Tibial artery (tissue), 4 donors: ENCODE results near the gene MTG2.

ENCODE experiments used
- DNase-seq, 2 donors: peaks; one replicate each; pipeline ENCODE4 v3.0.0-alpha.2; 2019
- H3K27ac ChIP-seq, 2 donors: fragments of 200-600 bp; sonication (generic) in 1 of 2; 1 replicate in 1 of 2; 2 replicates in 1 of 2; pipeline ENCODE4 v1.5.1; 2018 to 2019; ENCODE audit warnings: mild to moderate bottlenecking in 1 of 2
- H3K27me3 ChIP-seq, 2 donors: fragments of 200-600 bp; sonication (generic) in 1 of 2; one replicate each; pipeline versions ENCODE4 v1.5.1 to v1.6.0; 2016 to 2019
- H3K36me3 ChIP-seq, 3 donors: fragments of 200-600 bp; sonication (generic) in 2 of 3; one replicate each; pipeline ENCODE4 v1.5.1; 2016 to 2019; ENCODE audit warnings: mild to moderate bottlenecking in 2 of 3
- H3K4me1 ChIP-seq, 4 donors: fragments of 200-600 bp; sonication (generic) in 2 of 4; 1 replicate in 3 of 4; 2 replicates in 1 of 4; pipeline ENCODE4 v1.5.1; 2016 to 2019
- H3K4me3 ChIP-seq, 2 donors: fragments of 200-600 bp; sonication (generic) in 1 of 2; 1 replicate in 1 of 2; 2 replicates in 1 of 2; pipeline ENCODE4 v1.5.1; 2018 to 2019; ENCODE audit warnings: mild to moderate bottlenecking in 2 of 2
- H3K9me3 ChIP-seq, 3 donors: fragments of 200-600 bp; sonication (generic) in 1 of 3; one replicate each; pipeline ENCODE4 v1.5.1; 2016 to 2019
- intact Hi-C: fragments of 100-400 bp; cut with DNase I; formaldehyde crosslinking; loops from one replicate; pipeline ENCODE4 v1.15.0; 2023; ENCODE audit warnings: low total_unique reads
- TF ChIP-seq, protein P1 (sequence below), 2 experiments: fragments of 200-600 bp in 1 of 2; fragments of 450-650 bp in 1 of 2; IDR thresholded peaks; one replicate each; pipeline ENCODE4 v1.5.1; 2017 to 2019; ENCODE audit warnings: antibody characterized with exemption in 2 of 2, mild to moderate bottlenecking in 1 of 2, moderate library complexity in 1 of 2

The MTG2 gene

GRCh38 chr20:62196286-62196685, 13.5 kb downstream of the MTG2 start:
- H3K27ac ChIP-seq: no peak overlapping the region
- H3K27me3 ChIP-seq: no peaks in the 10 kb centered on the region
- H3K4me3 ChIP-seq: no peak overlapping the region
- TF ChIP-seq, protein P1, sequence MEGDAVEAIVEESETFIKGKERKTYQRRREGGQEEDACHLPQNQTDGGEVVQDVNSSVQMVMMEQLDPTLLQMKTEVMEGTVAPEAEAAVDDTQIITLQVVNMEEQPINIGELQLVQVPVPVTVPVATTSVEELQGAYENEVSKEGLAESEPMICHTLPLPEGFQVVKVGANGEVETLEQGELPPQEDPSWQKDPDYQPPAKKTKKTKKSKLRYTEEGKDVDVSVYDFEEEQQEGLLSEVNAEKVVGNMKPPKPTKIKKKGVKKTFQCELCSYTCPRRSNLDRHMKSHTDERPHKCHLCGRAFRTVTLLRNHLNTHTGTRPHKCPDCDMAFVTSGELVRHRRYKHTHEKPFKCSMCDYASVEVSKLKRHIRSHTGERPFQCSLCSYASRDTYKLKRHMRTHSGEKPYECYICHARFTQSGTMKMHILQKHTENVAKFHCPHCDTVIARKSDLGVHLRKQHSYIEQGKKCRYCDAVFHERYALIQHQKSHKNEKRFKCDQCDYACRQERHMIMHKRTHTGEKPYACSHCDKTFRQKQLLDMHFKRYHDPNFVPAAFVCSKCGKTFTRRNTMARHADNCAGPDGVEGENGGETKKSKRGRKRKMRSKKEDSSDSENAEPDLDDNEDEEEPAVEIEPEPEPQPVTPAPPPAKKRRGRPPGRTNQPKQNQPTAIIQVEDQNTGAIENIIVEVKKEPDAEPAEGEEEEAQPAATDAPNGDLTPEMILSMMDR (IDR thresholded peaks at IDR 0.05): no peak
- intact Hi-C loops: no loop called here
- H3K9me3 ChIP-seq: no peaks in the 10 kb centered on the region
- peaks cover 55 to 90% (median 59%) of the 10 kb centered on the region in 3 donors for H3K36me3 ChIP-seq
- no peak for DNase-seq
- no peaks in the 10 kb centered on the region for H3K4me1 ChIP-seq

- TF ChIP-seq, protein P1 (IDR thresholded peaks at IDR 0.05): no peak
- Histone ChIP-seq H3K4me1 (no peaks in the 10 kb centered on the region), H3K27me3 (no peaks in the 10 kb centered on the region), H3K36me3 (peaks cover 65 to 90% (median 70%) of the 10 kb centered on the region in 3 donors), H3K9me3 (no peaks in the 10 kb centered on the region), H3K4me3 (no peak overlapping the region), H3K27ac (no peak overlapping the region)
- DNase-seq: no peak
- intact Hi-C loops: loop anchor here (1.0 kb wide), 1 partner anchor 21 kb away; no protein-coding TSS in a partner anchor
These were observed 14.5 kb downstream of the MTG2 start for GRCh38 chr20:62197311-62197710.

- H3K36me3 ChIP-seq: peaks cover 70 to 92% (median 74%) of the 10 kb centered on the region in 3 donors
- TF ChIP-seq, protein P1 (IDR thresholded peaks at IDR 0.05): no peak
- no peak overlapping the region for H3K27ac ChIP-seq
- intact Hi-C loops: loop anchor here (1.0 kb wide), 1 partner anchor 22 kb away; no protein-coding TSS in a partner anchor
- no peaks in the 10 kb centered on the region for H3K4me1 ChIP-seq
- no peak overlapping the region for H3K4me3 ChIP-seq
- no peaks in the 10 kb centered on the region for H3K27me3 ChIP-seq
- no peak for DNase-seq
- H3K9me3 ChIP-seq: no peaks in the 10 kb centered on the region
These were observed 15.0 kb downstream of the MTG2 start for GRCh38 chr20:62197801-62198200.

GRCh38 chr20:62198496-62198895, 15.7 kb downstream of the MTG2 start:
- Histone ChIP-seq H3K27me3 (no peaks in the 10 kb centered on the region), H3K4me1 (no peaks in the 10 kb centered on the region), H3K9me3 (no peaks in the 10 kb centered on the region), H3K27ac (no peak overlapping the region), H3K36me3 (peaks cover 76 to 96% (median 77%) of the 10 kb centered on the region in 3 donors), H3K4me3 (no peak overlapping the region)
- intact Hi-C loops: no loop called here
- DNase-seq: no peak
- TF ChIP-seq, protein P1 (IDR thresholded peaks at IDR 0.05): no peak

DNA sequence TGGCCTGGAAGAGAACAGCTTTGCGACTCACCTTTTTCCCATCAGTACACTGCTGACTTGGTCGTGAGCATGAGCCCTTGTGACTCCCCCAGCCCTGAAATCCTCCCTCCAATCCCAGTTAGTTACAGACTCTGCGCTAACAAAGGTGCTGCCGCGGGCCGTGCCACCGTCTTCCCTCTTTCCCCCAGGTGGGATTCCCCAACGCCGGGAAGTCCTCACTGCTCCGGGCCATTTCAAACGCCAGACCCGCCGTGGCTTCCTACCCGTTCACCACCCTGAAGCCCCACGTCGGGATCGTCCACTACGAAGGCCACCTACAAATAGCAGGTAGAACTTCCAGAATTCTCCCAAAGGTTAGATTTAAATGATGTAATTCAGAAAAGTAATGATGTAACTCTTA, 16.1 kb downstream of the MTG2 start:
- peaks cover 76 to 96% (median 78%) of the 10 kb centered on the region in 3 donors for H3K36me3 ChIP-seq
- no peak for DNase-seq

More for the DNA sequence above, 16.1 kb downstream of the MTG2 start:
- H3K27me3 ChIP-seq: no peaks in the 10 kb centered on the region
- H3K4me1 ChIP-seq: no peaks in the 10 kb centered on the region
- intact Hi-C loops: no loop called here
- H3K27ac ChIP-seq: no peak overlapping the region
- H3K4me3 ChIP-seq: no peak overlapping the region
- TF ChIP-seq, protein P1 (IDR thresholded peaks at IDR 0.05): no peak
- no peaks in the 10 kb centered on the region for H3K9me3 ChIP-seq
